Adrenal gland (tissue), 5 donors: ENCODE data around the gene CATSPERB.

ENCODE experiments used
- POLR2A ChIP-seq, 2 donors: fragments of 450-650 bp; IDR thresholded peaks; one replicate each; pipeline ENCODE4 v1.6.1; 2017; ENCODE audit warnings: antibody characterized with exemption in 2 of 2, mild to moderate bottlenecking in 2 of 2, moderate library complexity in 1 of 2
- TF ChIP-seq, protein P1 (sequence below), 6 experiments: fragments of 450-650 bp in 4 of 6; fragments of 200-600 bp in 2 of 6; sonication (generic) in 1 of 6; IDR thresholded peaks; 1 replicate in 5 of 6; 2 replicates in 1 of 6; pipeline versions ENCODE4 v1.5.1 to v1.8.0; 2016 to 2021; ENCODE audit warnings: antibody characterized with exemption in 6 of 6, mild to moderate bottlenecking in 2 of 6, moderate library complexity in 1 of 6
- donor health status: DM: no; HTN: no; CAD: no.

DNA sequence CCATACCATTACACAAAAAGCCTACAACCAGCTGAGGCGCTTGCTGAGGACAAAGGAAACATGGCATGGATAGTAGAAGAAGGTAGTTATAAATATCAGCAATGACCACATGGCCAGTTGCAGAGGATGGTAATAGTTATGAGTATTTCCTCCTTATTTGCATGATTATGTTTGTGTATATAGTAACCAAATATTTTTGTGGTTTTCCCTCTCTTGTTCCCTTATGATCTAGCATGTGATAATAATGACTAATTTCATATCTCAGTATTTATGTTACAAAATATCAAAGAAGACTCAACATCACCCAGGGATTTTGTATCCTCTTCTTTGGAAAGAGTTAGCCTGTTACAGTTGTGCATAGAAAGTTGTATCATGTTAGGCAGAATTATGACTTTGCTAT, 13.5 kb upstream of the CATSPERB start:
- TF ChIP-seq, protein P1, sequence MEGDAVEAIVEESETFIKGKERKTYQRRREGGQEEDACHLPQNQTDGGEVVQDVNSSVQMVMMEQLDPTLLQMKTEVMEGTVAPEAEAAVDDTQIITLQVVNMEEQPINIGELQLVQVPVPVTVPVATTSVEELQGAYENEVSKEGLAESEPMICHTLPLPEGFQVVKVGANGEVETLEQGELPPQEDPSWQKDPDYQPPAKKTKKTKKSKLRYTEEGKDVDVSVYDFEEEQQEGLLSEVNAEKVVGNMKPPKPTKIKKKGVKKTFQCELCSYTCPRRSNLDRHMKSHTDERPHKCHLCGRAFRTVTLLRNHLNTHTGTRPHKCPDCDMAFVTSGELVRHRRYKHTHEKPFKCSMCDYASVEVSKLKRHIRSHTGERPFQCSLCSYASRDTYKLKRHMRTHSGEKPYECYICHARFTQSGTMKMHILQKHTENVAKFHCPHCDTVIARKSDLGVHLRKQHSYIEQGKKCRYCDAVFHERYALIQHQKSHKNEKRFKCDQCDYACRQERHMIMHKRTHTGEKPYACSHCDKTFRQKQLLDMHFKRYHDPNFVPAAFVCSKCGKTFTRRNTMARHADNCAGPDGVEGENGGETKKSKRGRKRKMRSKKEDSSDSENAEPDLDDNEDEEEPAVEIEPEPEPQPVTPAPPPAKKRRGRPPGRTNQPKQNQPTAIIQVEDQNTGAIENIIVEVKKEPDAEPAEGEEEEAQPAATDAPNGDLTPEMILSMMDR (IDR thresholded peaks at IDR 0.05), result no peak
- no peak for TF ChIP-seq POLR2A (IDR thresholded peaks at IDR 0.05)
